ENCODE results near the gene RASA3.

Gene RASA3

GRCh38 chr13:114064450-114065140 is 67.8 kb downstream of the RASA3 start:
- DNase-seq = no peak

- DNase-seq = no peak
Measured at GRCh38 chr13:114063545-114064449, 68.6 kb downstream of the RASA3 start.

GRCh38 chr13:114062754-114063153 is 69.7 kb downstream of the RASA3 start:
- no peak for DNase-seq

GRCh38 chr13:114062341-114062740 is 70.1 kb downstream of the RASA3 start:
- no peak for DNase-seq

GRCh38 chr13:114061744-114062143 is 70.7 kb downstream of the RASA3 start:
- no peak for DNase-seq

GRCh38 chr13:114061047-114061446 is 71.4 kb downstream of the RASA3 start:
- DNase-seq = no peak

GRCh38 chr13:114059946-114060860 is 72.2 kb downstream of the RASA3 start:
- no peak for DNase-seq

GRCh38 chr13:114059428-114059827 is 73.0 kb downstream of the RASA3 start:
- DNase-seq = no peak

- no peak for DNase-seq
Measured at GRCh38 chr13:114058051-114058867, 74.2 kb downstream of the RASA3 start.

GRCh38 chr13:114057166-114058050 is 75.0 kb downstream of the RASA3 start:
- DNase-seq = no peak

GRCh38 chr13:114056205-114057013 is 76.0 kb downstream of the RASA3 start:
- DNase-seq = no peak

GRCh38 chr13:114055766-114056165 is 76.7 kb downstream of the RASA3 start:
- DNase-seq = no peak

GRCh38 chr13:114054830-114055439 is 77.5 kb downstream of the RASA3 start:
- no peak for DNase-seq

- DNase-seq = no peak
Measured at GRCh38 chr13:114054264-114054663, 78.2 kb downstream of the RASA3 start.

- DNase-seq = no peak
Measured at GRCh38 chr13:114053026-114053425, 79.4 kb downstream of the RASA3 start.

GRCh38 chr13:114050536-114051450 is 81.6 kb downstream of the RASA3 start:
- no peak for DNase-seq

- no peak for DNase-seq
Measured at GRCh38 chr13:114049626-114050101, 82.8 kb downstream of the RASA3 start.

- peak; percentile 61 for DNase-seq
Measured at GRCh38 chr13:114049026-114049425, 83.4 kb downstream of the RASA3 start.

All from activated T-cell treated with anti-CD3 and anti-CD28 coated beads, Interleukin-2, amount 50 U/mL, for 1 hour (primary cell).